ENCODE measurements around the gene RAB40C.
A peak's percentile ranks its signal among the peaks of the same experiment; 100 is the strongest.

Gene RAB40C

DNA sequence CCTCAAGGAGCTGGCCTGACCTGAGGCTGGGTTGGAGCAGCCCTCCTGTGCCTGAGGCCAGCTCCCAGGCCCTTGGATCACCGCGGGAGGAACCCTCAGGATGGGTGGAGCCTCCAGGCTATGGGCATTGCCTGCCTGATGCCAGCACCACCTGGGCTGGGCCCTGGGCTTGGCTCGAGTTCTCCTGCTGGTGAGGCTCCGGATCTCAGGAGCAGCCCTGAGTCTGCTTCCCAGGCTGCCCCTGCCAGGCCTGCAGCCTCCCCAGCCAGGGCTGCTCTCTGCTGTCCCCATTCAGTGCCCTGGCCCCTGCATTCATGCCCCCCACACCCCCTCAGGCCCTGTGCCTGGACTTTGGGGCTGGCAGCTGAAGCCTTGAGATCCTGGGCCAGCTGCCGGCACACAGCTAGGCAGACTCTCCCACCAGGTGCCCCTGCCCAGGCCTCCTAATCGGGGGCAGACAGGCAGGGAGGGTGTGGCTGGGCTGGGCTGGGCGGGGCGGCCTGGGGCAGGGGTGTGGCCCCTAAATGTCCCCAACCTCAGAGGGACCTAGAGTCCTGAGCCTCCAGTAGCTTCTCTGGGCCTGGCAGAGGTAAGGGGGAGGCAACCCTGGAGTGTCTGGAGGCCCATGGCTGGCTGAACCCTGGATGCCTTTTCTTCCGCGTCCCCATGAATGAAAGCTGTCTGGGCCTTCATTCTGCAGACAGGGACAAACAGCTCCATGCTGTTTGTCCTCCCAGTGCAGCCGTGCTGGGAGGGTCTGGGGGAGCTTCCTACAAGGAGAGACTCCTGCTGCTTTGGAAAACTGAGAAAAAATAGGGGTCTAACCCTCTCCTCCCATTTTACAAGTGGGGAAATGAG lies 21.2 kb upstream of the RAB40C start:
- Histone ChIP-seq H3K36me3 (ENCODE audit: control insufficient read depth, low read depth, low read length) (no peaks in the 10 kb centered on the region), H3K4me1 (ENCODE audit: control insufficient read depth, low read depth, low read length) (peaks cover 16% of the 10 kb centered on the region), H3K9me3 (ENCODE audit: control insufficient read depth, low read depth, low read length) (no peaks in the 10 kb centered on the region), H3K27me3 (ENCODE audit: control insufficient read depth, insufficient read depth, low read length) (no peaks in the 10 kb centered on the region), H3K9ac (ENCODE audit: low read length) (peak overlapping the region; percentile 62), H3K27ac (ENCODE audit: low read length) (no peak overlapping the region), H3K4me3 (ENCODE audit: low read length) (peak overlapping the region; percentile 59)

DNA sequence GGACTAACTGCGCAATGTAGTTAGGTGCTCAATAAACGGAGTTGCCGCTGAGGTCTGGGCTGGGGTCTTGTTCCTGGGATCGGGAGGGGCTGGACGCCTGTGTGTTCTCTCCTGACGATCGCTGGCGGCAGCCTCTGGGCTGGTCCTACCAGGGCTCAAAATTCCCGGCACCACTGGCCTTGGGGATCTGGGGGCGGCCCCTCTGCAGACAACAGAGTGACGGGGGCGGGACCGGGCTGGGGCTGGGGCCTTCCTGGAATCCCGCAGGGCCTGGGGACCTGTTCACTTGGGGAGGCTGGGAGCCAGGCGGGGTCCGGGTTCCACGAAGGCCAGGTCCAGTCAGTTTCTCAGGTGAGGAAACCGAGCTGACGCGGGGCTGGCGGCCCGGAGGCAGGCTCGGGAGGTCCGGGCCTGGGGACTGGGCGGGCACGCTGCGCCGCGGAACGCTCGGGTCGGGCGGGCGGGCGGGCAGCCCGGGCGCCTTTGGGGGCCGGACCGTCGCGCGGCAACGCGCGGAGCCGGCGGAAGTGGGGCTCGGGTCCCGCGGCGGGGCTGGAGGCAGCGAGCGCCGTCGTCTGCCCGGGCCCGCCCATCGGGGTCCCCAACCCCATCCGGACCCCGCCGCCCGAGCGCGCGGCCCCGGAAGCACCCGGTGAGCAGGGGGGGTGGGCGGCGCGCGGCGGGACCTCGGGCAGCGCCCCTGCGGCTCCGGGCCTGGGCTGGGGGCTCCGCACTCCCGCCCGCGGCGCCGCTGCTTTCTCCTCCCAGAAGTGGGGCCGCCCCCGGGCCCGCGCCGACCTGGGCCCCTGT lies 20.2 kb upstream of the RAB40C start, which contains the start of gene PIGQ:
PIGQ (plus strand) TSS at position 524 of the 810 bp plus-strand sequence. CDS start 4,107 bp downstream, outside the sequence.
- Histone ChIP-seq H3K36me3 (ENCODE audit: control insufficient read depth, low read depth, low read length) (no peaks in the 10 kb centered on the region), H3K9me3 (ENCODE audit: control insufficient read depth, low read depth, low read length) (no peaks in the 10 kb centered on the region), H3K4me1 (ENCODE audit: control insufficient read depth, low read depth, low read length) (peaks cover 16% of the 10 kb centered on the region), H3K9ac (ENCODE audit: low read length) (peak within 1 kb of the TSS; percentile 72), H3K27ac (ENCODE audit: low read length) (no peak within 1 kb of the TSS), H3K27me3 (ENCODE audit: control insufficient read depth, insufficient read depth, low read length) (no peaks in the 10 kb centered on the region), H3K4me3 (ENCODE audit: low read length) (peak within 1 kb of the TSS; percentile 84)

DNA sequence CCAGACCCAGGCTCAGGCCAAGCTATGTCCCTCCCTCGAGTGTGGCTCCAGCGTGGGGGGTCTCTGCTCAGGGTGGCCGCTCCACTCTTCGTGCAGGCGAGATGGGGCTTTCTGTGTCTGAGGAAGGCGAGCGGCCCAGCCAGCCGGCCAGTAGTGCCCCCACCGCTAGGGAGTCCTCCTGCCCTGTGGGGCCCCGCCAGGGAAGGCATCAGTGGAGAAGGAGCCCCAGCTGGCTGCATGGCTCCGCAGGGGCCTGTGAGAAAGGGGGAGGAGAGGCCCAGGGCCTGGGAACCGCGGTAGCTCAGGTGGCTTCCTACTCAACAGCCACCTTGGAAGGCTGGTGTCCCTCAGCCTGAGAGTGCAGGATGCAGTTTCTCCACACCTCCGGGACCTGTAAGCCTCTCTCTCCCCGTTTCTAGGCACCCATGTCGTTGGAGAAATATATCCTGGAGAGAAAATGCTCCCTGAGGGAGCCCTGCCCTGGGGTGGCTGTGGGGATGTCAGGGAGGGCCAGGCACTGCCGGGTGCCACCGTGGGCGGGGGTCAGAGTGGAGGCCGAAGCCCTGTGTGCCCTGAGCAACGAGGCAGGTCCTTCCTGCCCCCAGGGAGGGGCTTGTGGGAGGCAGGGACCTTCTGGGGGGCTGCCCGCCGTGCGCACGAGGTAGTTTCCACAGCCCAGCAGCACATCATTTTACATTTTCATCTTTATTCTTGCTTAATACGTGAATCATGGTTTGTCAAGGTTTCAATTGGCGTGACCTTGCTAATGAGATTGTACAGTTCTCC lies 16.8 kb upstream of the RAB40C start:
- Histone ChIP-seq H3K27ac (ENCODE audit: low read length) (no peak overlapping the region), H3K4me1 (ENCODE audit: control insufficient read depth, low read depth, low read length) (peaks cover 4% of the 10 kb centered on the region), H3K9ac (ENCODE audit: low read length) (no peak overlapping the region), H3K36me3 (ENCODE audit: control insufficient read depth, low read depth, low read length) (no peaks in the 10 kb centered on the region), H3K4me3 (ENCODE audit: low read length) (no peak overlapping the region), H3K9me3 (ENCODE audit: control insufficient read depth, low read depth, low read length) (no peaks in the 10 kb centered on the region), H3K27me3 (ENCODE audit: control insufficient read depth, insufficient read depth, low read length) (no peaks in the 10 kb centered on the region)

DNA sequence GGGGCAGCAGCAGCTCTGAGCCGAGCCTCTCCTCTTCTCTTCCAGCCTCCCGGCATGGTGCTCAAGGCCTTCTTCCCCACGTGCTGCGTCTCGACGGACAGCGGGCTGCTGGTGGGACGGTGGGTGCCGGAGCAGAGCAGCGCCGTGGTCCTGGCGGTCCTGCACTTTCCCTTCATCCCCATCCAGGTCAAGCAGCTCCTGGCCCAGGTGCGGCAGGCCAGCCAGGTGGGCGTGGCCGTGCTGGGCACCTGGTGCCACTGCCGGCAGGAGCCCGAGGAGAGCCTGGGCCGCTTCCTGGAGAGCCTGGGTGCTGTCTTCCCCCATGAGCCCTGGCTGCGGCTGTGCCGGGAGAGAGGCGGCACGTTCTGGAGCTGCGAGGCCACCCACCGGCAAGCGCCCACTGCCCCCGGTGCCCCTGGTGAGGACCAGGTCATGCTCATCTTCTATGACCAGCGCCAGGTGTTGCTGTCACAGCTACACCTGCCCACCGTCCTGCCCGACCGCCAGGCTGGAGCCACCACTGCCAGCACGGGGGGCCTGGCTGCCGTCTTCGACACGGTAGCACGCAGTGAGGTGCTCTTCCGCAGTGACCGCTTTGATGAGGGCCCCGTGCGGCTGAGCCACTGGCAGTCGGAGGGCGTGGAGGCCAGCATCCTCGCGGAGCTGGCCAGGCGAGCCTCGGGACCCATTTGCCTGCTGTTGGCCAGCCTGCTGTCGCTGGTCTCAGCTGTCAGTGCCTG lies 15.7 kb upstream of the RAB40C start:
- no peak overlapping the region for H3K27ac ChIP-seq (ENCODE audit: low read length)
- no peaks in the 10 kb centered on the region for H3K36me3 ChIP-seq (ENCODE audit: control insufficient read depth, low read depth, low read length)
- no peaks in the 10 kb centered on the region for H3K9me3 ChIP-seq (ENCODE audit: control insufficient read depth, low read depth, low read length)
- H3K9ac ChIP-seq (ENCODE audit: low read length): no peak overlapping the region
- no peak overlapping the region for H3K4me3 ChIP-seq (ENCODE audit: low read length)
- no peaks in the 10 kb centered on the region for H3K27me3 ChIP-seq (ENCODE audit: control insufficient read depth, insufficient read depth, low read length)
- H3K4me1 ChIP-seq (ENCODE audit: control insufficient read depth, low read depth, low read length): peaks cover under 1% of the 10 kb centered on the region

DNA sequence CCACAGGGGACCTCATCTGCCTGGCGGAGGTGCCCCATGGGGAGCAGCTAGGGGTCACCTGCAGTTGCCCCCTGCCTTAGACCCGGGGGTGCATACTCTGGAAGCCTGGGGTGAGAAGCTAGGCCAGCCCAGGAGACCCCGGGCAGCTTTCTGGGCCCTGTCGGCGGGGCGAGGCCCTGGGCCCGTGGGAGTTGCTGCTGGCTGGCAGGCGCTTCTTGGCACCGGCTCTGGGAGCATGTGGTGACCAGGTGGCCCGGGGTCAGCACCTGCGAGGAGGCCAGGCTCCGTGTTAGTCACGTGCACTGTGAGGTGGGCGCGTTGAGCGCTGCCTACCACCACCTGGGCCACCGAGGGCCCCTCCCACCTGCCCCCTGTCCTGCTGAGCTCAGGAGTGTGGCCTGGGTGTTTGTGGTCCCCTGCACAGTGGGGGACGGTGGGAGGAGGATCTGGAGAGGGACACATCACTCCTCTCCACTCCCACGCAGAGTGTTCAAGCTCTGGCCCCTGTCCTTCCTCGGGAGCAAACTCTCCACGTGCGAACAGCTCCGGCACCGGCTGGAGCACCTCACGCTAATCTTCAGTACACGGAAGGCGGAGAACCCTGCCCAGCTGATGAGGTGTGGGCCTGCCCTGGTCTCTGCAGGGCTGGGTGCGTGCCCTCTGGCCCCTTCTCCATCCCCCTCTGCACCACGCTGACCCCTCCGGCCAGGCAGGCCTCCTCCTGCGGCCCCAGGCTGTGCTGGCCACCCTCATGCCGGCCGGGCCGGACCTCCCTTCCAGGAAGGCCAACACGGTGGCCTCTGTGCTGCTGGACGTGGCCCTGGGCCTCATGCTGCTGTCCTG lies 14.3 kb upstream of the RAB40C start:
- Histone ChIP-seq H3K9ac (ENCODE audit: low read length) (no peak overlapping the region), H3K27ac (ENCODE audit: low read length) (no peak overlapping the region), H3K9me3 (ENCODE audit: control insufficient read depth, low read depth, low read length) (no peaks in the 10 kb centered on the region), H3K4me1 (ENCODE audit: control insufficient read depth, low read depth, low read length) (no peaks in the 10 kb centered on the region), H3K36me3 (ENCODE audit: control insufficient read depth, low read depth, low read length) (no peaks in the 10 kb centered on the region), H3K27me3 (ENCODE audit: control insufficient read depth, insufficient read depth, low read length) (no peaks in the 10 kb centered on the region), H3K4me3 (ENCODE audit: low read length) (no peak overlapping the region)

DNA sequence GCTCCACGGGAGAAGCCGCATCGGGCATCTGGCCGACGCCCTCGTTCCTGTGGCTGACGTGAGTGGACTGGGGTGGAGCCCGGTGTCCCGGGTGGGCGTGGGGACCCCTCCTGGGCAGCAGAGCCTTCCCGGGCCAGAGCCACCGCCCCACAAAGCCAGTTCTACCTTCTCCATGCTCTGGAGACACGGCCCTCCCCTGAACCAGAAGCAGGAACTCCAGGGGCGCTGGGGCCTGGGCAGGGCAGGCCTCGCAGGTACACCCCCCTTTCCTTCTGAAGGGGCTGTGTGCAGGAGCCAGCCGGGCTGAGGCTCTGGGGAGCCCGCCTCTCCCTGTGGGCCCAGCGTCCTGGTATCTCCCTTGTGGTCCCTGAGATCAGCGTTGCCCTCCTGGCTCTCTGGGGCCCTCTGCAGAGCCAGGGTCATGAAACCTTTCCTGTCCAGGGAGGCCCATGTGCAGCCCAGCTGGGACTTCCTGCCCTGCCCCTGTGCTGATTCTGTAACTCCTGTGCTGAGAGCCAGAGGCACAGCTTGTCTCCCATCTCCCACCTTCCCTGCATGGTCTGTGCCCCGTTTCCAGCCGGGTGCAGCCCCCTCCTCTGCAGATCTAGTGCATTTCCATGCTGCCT lies 13.6 kb upstream of the RAB40C start:
- Histone ChIP-seq H3K9ac (ENCODE audit: low read length) (no peak overlapping the region), H3K27me3 (ENCODE audit: control insufficient read depth, insufficient read depth, low read length) (no peaks in the 10 kb centered on the region), H3K4me3 (ENCODE audit: low read length) (no peak overlapping the region), H3K9me3 (ENCODE audit: control insufficient read depth, low read depth, low read length) (no peaks in the 10 kb centered on the region), H3K4me1 (ENCODE audit: control insufficient read depth, low read depth, low read length) (no peaks in the 10 kb centered on the region), H3K27ac (ENCODE audit: low read length) (no peak overlapping the region), H3K36me3 (ENCODE audit: control insufficient read depth, low read depth, low read length) (no peaks in the 10 kb centered on the region)

DNA sequence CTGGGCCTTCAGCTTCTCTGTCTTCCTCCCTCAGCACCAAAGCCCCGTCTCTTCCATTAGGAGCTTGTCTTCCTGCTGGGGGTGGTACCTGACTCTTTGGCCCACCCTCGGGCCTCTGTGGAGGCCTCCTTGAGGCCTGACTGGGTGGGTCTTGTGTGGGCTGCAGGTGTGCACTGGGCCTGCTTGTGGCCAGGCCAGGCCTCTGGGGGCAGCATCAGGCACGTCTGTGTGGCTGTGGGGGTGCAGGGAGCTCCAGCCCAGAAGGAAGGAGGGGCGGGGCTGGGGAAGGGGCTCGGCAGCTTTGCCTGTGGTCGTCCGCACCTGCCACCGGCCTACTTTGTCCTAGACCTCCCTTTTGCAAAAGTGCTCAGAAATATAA lies 13.1 kb upstream of the RAB40C start:
- Histone ChIP-seq H3K36me3 (ENCODE audit: control insufficient read depth, low read depth, low read length) (no peaks in the 10 kb centered on the region), H3K27me3 (ENCODE audit: control insufficient read depth, insufficient read depth, low read length) (no peaks in the 10 kb centered on the region), H3K4me3 (ENCODE audit: low read length) (no peak overlapping the region), H3K9ac (ENCODE audit: low read length) (no peak overlapping the region), H3K4me1 (ENCODE audit: control insufficient read depth, low read depth, low read length) (no peaks in the 10 kb centered on the region), H3K9me3 (ENCODE audit: control insufficient read depth, low read depth, low read length) (no peaks in the 10 kb centered on the region), H3K27ac (ENCODE audit: low read length) (no peak overlapping the region)

DNA sequence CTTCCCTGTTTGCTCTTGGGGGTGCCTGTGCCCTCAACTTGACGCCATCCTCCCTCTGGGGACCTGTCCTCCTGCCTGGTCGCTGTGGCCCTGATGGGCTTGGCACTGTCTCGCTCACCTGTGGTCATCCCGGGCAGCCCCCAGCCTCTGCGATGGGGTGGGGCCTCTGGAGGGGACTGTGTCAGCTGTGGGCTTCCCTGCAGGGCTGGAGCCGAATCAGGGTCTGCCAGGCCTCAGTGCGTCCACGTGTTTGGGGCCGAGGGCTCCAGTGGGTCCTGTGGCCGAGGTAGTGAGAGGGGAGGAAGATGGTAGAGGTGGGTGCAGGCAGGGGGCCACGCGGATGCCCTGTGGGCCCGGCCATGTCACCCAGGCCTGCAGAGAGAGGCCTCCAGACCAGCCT lies 12.1 kb upstream of the RAB40C start:
- no peaks in the 10 kb centered on the region for H3K9me3 ChIP-seq (ENCODE audit: control insufficient read depth, low read depth, low read length)
- no peaks in the 10 kb centered on the region for H3K4me1 ChIP-seq (ENCODE audit: control insufficient read depth, low read depth, low read length)
- no peak overlapping the region for H3K4me3 ChIP-seq (ENCODE audit: low read length)
- no peak overlapping the region for H3K27ac ChIP-seq (ENCODE audit: low read length)
- no peaks in the 10 kb centered on the region for H3K27me3 ChIP-seq (ENCODE audit: control insufficient read depth, insufficient read depth, low read length)
- H3K9ac ChIP-seq (ENCODE audit: low read length): no peak overlapping the region
- no peaks in the 10 kb centered on the region for H3K36me3 ChIP-seq (ENCODE audit: control insufficient read depth, low read depth, low read length)

DNA sequence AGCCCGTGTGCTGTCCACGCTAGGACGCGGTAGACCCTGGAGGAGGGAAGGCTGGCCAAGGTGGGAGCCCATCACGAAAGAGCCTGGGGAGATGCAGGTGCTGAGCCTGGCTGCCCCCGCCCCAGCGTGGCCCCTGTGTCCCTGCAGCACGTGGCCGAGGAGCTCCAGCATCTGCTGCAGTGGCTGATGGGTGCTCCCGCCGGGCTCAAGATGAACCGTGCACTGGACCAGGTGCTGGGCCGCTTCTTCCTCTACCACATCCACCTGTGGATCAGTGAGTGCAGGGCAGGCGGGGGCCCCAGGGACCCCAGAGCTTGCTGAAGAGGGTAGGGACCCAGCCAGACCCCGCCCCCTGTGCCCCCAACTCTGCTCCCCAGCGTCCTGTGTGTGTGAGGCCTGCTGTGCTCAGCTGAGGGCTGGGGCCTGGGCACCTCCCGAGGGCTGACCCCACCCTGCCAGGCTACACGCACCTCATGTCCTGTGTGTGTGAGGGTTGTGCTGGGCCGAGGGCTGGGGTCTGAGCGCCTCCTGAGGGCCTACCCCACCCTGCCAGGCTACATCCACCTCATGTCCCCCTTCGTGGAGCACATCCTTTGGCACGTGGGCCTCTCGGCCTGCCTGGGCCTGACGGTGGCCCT lies 11.5 kb upstream of the RAB40C start:
- H3K4me1 ChIP-seq (ENCODE audit: control insufficient read depth, low read depth, low read length): peaks cover 4% of the 10 kb centered on the region
- H3K9me3 ChIP-seq (ENCODE audit: control insufficient read depth, low read depth, low read length): no peaks in the 10 kb centered on the region
- no peak overlapping the region for H3K9ac ChIP-seq (ENCODE audit: low read length)
- no peaks in the 10 kb centered on the region for H3K27me3 ChIP-seq (ENCODE audit: control insufficient read depth, insufficient read depth, low read length)
- H3K4me3 ChIP-seq (ENCODE audit: low read length): no peak overlapping the region
- no peak overlapping the region for H3K27ac ChIP-seq (ENCODE audit: low read length)
- no peaks in the 10 kb centered on the region for H3K36me3 ChIP-seq (ENCODE audit: control insufficient read depth, low read depth, low read length)
